Hepatocyte (in vitro differentiated cells): ENCODE data around the gene EPS8L3.

Experiments
- CTCF ChIP-seq: fragments of 200-600 bp; sonication (generic); IDR thresholded peaks from 2 replicates; pipeline ENCODE4 v1.5.1; 2016; ENCODE audit warnings: antibody characterized with exemption, mild to moderate bottlenecking; ENCODE audit not compliant: poor library complexity
- EZH2 ChIP-seq: fragments of 200-600 bp; sonication (generic); IDR thresholded peaks from 2 replicates; pipeline ENCODE4 v1.6.1; 2016; ENCODE audit warnings: antibody characterized with exemption, mild to moderate bottlenecking, borderline replicate concordance
- EZH2phosphoT487 ChIP-seq: fragments of 200-600 bp; sonication (generic); IDR thresholded peaks from one replicate; pipeline ENCODE4 v1.6.1; 2018; ENCODE audit warnings: antibody characterized with exemption, mild to moderate bottlenecking, low read depth, moderate library complexity; ENCODE audit not compliant: unreplicated experiment, severe bottlenecking

- TF ChIP-seq CTCF = no peak
- TF ChIP-seq EZH2 = no peak
- no peak for TF ChIP-seq EZH2phosphoT487
These were observed 43.1 kb upstream of the EPS8L3 start for GRCh38 chr1:109806733-109807400.
